ENCODE measurements around the gene TPO.

Gene TPO

DNA sequence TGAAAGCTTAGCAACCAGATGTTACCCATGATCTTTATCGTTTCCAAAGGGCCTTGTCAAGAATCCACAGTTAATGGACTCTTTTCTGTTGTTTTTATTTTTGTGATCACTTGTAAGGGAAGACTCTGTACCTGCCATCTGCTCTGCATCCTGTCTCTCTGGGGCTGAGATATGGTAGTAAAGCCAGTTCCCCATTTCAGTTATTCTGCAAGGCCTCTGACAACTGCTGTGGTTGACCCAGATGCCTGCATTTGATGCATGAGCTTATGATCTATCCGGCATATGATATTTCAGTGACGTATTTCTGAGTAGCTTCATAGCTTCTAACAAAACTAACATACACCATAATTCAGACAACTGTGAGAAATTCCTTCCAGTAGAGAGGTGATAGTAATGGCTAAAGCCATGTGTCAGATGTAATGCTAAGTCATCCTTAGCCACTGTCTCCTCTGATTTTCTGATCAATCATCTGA lies 105.1 kb downstream of the TPO start:
- Mint-ChIP-seq H3K36me3 (ENCODE audit: low read depth) (no peaks in the 10 kb centered on the region), H3K4me1 (ENCODE audit: low read depth) (peaks cover 24% of the 10 kb centered on the region), H3K27me3 (no peaks in the 10 kb centered on the region), H3K27ac (peak overlapping the region; percentile 34), H3K4me3 (no peak overlapping the region), H3K9me3 (no peaks in the 10 kb centered on the region)
- DNase-seq: no peak

DNA sequence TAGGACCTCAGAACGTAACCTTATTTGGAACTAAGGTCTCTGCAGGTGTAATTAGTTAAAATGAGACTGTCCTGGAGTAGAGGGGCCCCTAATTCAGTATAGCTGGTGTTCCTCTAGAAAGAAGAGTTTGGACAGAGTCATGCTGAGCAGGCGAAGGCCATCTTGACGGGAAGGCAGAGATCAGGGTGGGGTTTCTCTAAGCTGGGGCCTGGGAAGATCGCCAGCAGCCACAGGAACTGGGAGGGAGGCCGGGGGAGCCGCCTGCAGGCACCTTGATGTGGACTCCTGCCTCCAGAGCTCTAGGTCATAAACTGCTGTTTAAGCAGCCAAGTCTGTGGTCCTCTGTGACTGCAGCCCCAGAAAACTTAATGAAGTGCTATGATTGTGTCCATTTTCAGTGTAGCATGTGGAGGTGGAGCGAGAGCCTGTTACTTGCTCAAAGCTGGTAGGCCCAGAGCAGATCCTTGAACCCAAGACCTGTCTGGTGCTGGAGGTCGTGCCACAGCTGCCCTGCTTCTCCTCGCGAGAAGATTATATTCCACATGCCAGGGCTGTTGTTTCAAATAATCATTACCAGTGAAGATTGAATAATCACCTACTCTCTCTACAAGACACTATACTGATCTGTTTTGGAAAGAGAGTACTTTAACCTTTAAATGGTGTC lies 105.7 kb downstream of the TPO start:
- H3K4me3 Mint-ChIP-seq: no peak overlapping the region
- H3K27me3 Mint-ChIP-seq: no peaks in the 10 kb centered on the region
- DNase-seq: no peak
- H3K27ac Mint-ChIP-seq: peak overlapping the region; percentile 34
- no peaks in the 10 kb centered on the region for H3K36me3 Mint-ChIP-seq (ENCODE audit: low read depth)
- H3K4me1 Mint-ChIP-seq (ENCODE audit: low read depth): peaks cover 24% of the 10 kb centered on the region
- no peaks in the 10 kb centered on the region for H3K9me3 Mint-ChIP-seq

DNA sequence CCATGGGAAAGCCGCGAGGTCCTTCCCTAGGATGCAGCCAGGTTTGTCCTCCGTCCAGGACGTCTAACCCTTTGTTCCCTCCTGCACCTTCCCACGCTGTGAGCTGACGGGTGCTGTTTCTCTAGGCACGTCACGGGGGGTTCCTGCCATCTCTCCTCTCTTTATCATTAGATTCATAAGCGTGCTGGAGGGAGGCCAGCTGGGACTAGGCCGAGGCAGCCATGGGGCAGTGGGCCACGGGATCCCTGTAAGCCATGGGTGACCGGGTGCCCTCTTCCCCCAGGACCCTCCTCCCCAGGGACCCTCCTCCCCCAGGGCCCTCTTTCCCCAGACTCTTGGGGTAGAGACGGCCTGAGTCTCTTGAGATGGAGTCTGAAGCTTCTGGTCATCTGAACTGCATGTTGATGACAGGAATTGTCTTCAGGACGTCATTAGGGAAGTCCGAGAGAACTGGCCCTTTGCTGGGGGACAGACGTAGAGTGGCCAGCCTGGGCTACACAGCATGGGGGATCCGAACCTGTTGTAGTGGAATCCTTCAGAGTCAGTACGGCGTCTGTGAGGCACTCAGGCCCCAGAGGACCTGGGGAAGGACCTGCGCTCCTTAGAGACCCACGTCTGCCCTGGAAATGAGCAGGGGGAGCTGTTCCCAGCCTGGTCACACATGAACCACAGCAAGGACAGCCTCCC lies 108.1 kb downstream of the TPO start:
- no peaks in the 10 kb centered on the region for H3K27me3 Mint-ChIP-seq
- H3K27ac Mint-ChIP-seq: no peak overlapping the region
- H3K9me3 Mint-ChIP-seq: no peaks in the 10 kb centered on the region
- peaks cover 24% of the 10 kb centered on the region for H3K4me1 Mint-ChIP-seq (ENCODE audit: low read depth)
- DNase-seq: no peak
- no peak overlapping the region for H3K4me3 Mint-ChIP-seq
- H3K36me3 Mint-ChIP-seq (ENCODE audit: low read depth): no peaks in the 10 kb centered on the region

GRCh38 chr2:1521878-1522830 lies 108.9 kb downstream of the TPO start:
- no peaks in the 10 kb centered on the region for H3K36me3 Mint-ChIP-seq (ENCODE audit: low read depth)
- H3K27me3 Mint-ChIP-seq: no peaks in the 10 kb centered on the region
- no peaks in the 10 kb centered on the region for H3K9me3 Mint-ChIP-seq
- H3K4me1 Mint-ChIP-seq (ENCODE audit: low read depth): peaks cover 24% of the 10 kb centered on the region
- H3K27ac Mint-ChIP-seq: no peak overlapping the region
- no peak overlapping the region for H3K4me3 Mint-ChIP-seq
- no peak for DNase-seq

- no peaks in the 10 kb centered on the region for H3K36me3 Mint-ChIP-seq (ENCODE audit: low read depth)
- no peak for DNase-seq
- no peaks in the 10 kb centered on the region for H3K27me3 Mint-ChIP-seq
- no peak overlapping the region for H3K27ac Mint-ChIP-seq
- H3K4me3 Mint-ChIP-seq: no peak overlapping the region
- no peaks in the 10 kb centered on the region for H3K9me3 Mint-ChIP-seq
- H3K4me1 Mint-ChIP-seq (ENCODE audit: low read depth): no peaks in the 10 kb centered on the region
Observed at GRCh38 chr2:1527153-1527992, 114.1 kb downstream of the TPO start.

DNA sequence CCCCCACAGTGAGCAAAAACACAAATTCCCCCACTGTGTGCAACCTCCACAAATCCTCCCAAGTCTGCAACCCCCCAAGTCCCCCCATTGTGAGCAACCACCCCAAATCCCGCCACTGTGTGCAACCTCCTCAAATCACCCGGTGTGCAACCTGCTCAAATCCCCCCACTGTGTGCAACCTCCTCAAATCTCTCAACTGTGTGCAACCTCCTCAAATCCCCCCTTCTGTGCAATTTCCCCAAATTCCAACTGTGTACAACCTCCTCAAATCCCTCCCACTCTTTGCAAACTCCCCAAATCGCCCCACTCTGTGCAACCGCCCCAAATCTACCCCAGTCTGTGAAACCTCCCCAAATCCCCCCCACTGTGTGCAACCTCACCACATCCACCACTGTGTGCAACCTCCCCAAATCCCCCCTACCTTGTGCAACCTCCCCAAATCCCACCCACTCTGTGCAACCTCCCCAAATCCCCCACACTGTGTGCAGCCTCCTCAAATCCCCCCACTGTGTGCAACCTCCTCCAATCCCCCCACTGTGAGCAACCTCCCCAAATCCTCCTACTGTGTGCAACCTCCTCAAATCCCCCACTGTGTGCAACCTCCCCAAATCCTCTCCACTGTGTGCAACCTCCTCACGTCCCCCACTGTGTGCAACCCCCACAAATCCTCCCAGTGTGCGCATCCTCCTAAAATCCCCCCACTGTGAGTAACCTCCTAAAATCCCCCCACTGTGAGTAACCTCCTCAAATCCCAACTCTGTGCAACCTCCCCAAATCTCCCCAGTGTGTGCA lies 115.2 kb downstream of the TPO start:
- H3K4me3 Mint-ChIP-seq: no peak overlapping the region
- no peak for DNase-seq
- no peaks in the 10 kb centered on the region for H3K9me3 Mint-ChIP-seq
- H3K4me1 Mint-ChIP-seq (ENCODE audit: low read depth): no peaks in the 10 kb centered on the region
- no peaks in the 10 kb centered on the region for H3K27me3 Mint-ChIP-seq
- H3K36me3 Mint-ChIP-seq (ENCODE audit: low read depth): no peaks in the 10 kb centered on the region
- H3K27ac Mint-ChIP-seq: no peak overlapping the region

- no peaks in the 10 kb centered on the region for H3K9me3 Mint-ChIP-seq
- no peak overlapping the region for H3K4me3 Mint-ChIP-seq
- H3K4me1 Mint-ChIP-seq (ENCODE audit: low read depth): no peaks in the 10 kb centered on the region
- no peak overlapping the region for H3K27ac Mint-ChIP-seq
- H3K27me3 Mint-ChIP-seq: no peaks in the 10 kb centered on the region
- no peak for DNase-seq
- H3K36me3 Mint-ChIP-seq (ENCODE audit: low read depth): no peaks in the 10 kb centered on the region
Observed at GRCh38 chr2:1538663-1539062, 125.4 kb downstream of the TPO start.

DNA sequence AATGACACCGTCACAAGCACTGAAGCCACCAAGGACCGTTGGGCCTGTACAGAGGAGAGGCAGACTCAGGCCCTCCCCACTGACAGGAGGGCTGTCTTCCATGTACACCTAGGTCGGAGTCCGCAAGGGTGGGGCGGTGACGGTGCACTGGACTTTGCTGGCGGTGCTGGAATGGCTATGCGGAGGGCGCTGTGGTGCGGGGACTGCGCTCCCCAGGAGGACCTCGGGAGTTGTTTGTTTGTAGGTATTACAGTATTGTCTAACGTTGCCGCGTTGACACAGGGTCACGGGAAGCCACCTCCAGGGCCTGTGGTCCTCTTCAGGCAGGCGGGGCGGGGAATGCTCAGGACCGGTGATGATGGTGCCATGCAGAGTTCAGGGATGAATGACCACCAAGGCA lies 126.2 kb downstream of the TPO start:
- no peaks in the 10 kb centered on the region for H3K27me3 Mint-ChIP-seq

GRCh38 chr2:1539973-1540372 lies 126.7 kb downstream of the TPO start:
- H3K9me3 Mint-ChIP-seq: no peaks in the 10 kb centered on the region
- no peak for DNase-seq
- no peaks in the 10 kb centered on the region for H3K4me1 Mint-ChIP-seq (ENCODE audit: low read depth)
- no peaks in the 10 kb centered on the region for H3K27me3 Mint-ChIP-seq
- no peak overlapping the region for H3K4me3 Mint-ChIP-seq
- H3K27ac Mint-ChIP-seq: no peak overlapping the region
- H3K36me3 Mint-ChIP-seq (ENCODE audit: low read depth): no peaks in the 10 kb centered on the region

More for the DNA sequence above, 126.2 kb downstream of the TPO start:
- no peak for DNase-seq
- H3K27ac Mint-ChIP-seq: no peak overlapping the region
- H3K9me3 Mint-ChIP-seq: no peaks in the 10 kb centered on the region
- H3K4me3 Mint-ChIP-seq: no peak overlapping the region
- H3K4me1 Mint-ChIP-seq (ENCODE audit: low read depth): no peaks in the 10 kb centered on the region
- no peaks in the 10 kb centered on the region for H3K36me3 Mint-ChIP-seq (ENCODE audit: low read depth)

DNA sequence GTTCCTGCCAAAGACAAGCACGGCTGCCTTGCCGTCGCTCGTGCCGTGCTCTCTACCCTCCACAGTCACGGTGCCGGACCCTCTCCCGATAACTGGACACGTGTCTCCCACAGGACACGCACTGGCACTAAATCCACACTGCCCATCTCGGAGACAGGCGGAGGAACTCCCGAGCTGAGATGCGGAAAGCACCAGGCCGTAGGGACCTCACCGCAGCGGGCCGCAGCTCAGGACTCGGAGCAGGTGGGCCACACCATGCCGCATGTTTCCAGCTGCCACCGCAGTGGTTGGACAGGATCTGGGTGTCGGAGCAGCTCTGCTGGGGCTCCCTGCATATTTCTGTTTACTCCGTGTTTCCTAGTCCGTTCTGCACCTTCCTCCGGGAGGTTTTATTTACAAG lies 127.2 kb downstream of the TPO start:
- H3K27ac Mint-ChIP-seq: no peak overlapping the region
- no peaks in the 10 kb centered on the region for H3K27me3 Mint-ChIP-seq
- H3K4me3 Mint-ChIP-seq: no peak overlapping the region
- DNase-seq: no peak
- H3K36me3 Mint-ChIP-seq (ENCODE audit: low read depth): no peaks in the 10 kb centered on the region
- no peaks in the 10 kb centered on the region for H3K9me3 Mint-ChIP-seq
- H3K4me1 Mint-ChIP-seq (ENCODE audit: low read depth): no peaks in the 10 kb centered on the region

- no peaks in the 10 kb centered on the region for H3K27me3 Mint-ChIP-seq
- H3K9me3 Mint-ChIP-seq: no peaks in the 10 kb centered on the region
- H3K27ac Mint-ChIP-seq: no peak overlapping the region
- no peak overlapping the region for H3K4me3 Mint-ChIP-seq
- no peaks in the 10 kb centered on the region for H3K36me3 Mint-ChIP-seq (ENCODE audit: low read depth)
- DNase-seq: no peak
- peaks cover under 1% of the 10 kb centered on the region for H3K4me1 Mint-ChIP-seq (ENCODE audit: low read depth)
Observed at GRCh38 chr2:1541040-1541439, 127.8 kb downstream of the TPO start.

DNA sequence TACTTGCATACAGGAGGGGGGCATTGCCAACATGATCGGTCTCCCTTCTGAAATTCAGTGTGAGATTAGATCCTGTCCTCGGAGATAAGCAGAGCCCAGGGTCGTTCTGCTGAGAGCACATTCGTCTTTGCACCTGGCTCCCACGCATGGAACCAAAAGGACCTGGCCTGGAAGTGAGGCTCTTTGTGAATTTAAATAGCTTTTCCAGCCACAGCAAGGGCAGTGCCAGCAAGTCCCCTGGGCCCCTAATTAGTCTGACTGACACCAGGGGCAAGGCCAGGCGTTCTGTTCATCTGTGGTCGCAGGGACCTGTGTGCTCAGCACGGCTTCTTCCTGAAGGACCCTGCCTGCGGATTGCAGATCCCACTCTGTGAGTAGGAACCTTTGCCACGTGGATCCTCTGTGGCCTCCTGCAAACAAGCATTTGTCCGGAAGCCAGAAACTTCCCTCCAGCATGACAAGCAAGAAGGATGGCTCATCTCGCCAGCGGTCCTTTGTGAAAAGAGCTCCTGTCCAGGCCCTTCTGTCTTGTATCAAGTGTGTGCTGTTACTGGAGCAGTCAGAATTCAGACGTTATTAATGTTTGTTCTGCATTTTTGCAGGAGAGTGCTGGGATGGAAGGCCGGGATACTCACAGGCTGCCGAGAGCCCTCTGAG lies 128.7 kb downstream of the TPO start:
- Mint-ChIP-seq H3K4me1 (ENCODE audit: low read depth) (peaks cover 4% of the 10 kb centered on the region), H3K9me3 (no peaks in the 10 kb centered on the region), H3K4me3 (no peak overlapping the region), H3K27ac (no peak overlapping the region), H3K36me3 (ENCODE audit: low read depth) (no peaks in the 10 kb centered on the region), H3K27me3 (peaks cover 3% of the 10 kb centered on the region)
- no peak for DNase-seq

GRCh38 chr2:1542971-1543370 lies 129.7 kb downstream of the TPO start:
- no peaks in the 10 kb centered on the region for H3K9me3 Mint-ChIP-seq
- DNase-seq: no peak
- peaks cover 4% of the 10 kb centered on the region for H3K4me1 Mint-ChIP-seq (ENCODE audit: low read depth)
- H3K27me3 Mint-ChIP-seq: peaks cover 3% of the 10 kb centered on the region
- H3K36me3 Mint-ChIP-seq (ENCODE audit: low read depth): no peaks in the 10 kb centered on the region
- H3K27ac Mint-ChIP-seq: no peak overlapping the region
- no peak overlapping the region for H3K4me3 Mint-ChIP-seq

Measured in activated T-cell treated with anti-CD3 and anti-CD28 coated beads, Interleukin-2, amount 50 U/mL, for 24 hours (primary cell).